ENCODE results near the gene RIMS4. TPM values are rescaled to one million over a fixed set of nuclear protein-coding genes. Genes with fewer than 3 reads are reported as not detected.

The RIMS4 gene
- total and polyA plus RNA-seq, 10 of the 15 experiments (the other 5 are each of a cell fraction or from before 2014, with no cell fraction given): under 0.01 to 0.07 (median 0.05) TPM; not detected in 5

DNA sequence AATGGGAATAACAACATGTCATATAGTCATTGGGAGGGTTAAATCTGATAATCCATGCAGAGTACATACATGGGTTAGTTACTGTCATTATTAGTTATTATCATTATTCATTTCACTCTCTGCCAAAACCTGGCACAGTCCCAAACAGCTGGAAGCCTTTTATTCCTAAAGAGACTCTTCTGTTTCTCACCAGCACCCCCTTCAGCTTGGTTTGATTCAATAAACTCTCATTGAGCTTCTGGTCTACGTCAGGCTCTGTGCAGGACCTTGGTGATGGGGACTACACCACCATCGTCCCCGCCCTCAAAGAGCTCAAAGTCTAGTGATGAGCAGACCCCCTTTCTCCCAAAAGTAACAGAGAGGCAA lies 62.4 kb downstream of the RIMS4 start:
- SMC1A ChIA-PET (ENCODE audit: uncharacterized antibody, unreplicated experiment): interaction anchor here (0.9 to 2.1 kb wide), 5 partner anchors 10 to 122 kb away, joined by 3 to 13 read pairs (median 5); no protein-coding TSS in a partner anchor
- no peak for TF ChIP-seq BRCA1 (IDR thresholded peaks at IDR 0.05; ENCODE audit: low read depth, low read length)
- TF ChIP-seq STAT3 (IDR thresholded peaks at IDR 0.05; ENCODE audit: low read depth, low read length): no peak
- no peak for TF ChIP-seq SKIL (IDR thresholded peaks at IDR 0.05; ENCODE audit: low read depth, poor library complexity, severe bottlenecking)
- no peak for TF ChIP-seq TCF7 (IDR thresholded peaks at IDR 0.05; ENCODE audit: borderline replicate concordance)
- no peak for TF ChIP-seq MTA2 (IDR thresholded peaks at IDR 0.05; ENCODE audit: low read depth)
- TF ChIP-seq POLR2AphosphoS5 (IDR thresholded peaks at IDR 0.05; ENCODE audit: low read length): no peak
- no peak for TF ChIP-seq TCF3 (IDR thresholded peaks at IDR 0.05; ENCODE audit: borderline replicate concordance, insufficient read depth, low read depth, low read length)
- no peak for TF ChIP-seq LARP7 (IDR thresholded peaks at IDR 0.05)
- no peak for TF ChIP-seq HDAC6 (IDR thresholded peaks at IDR 0.05; ENCODE audit: unreplicated experiment)
- no peak for TF ChIP-seq NFYB (IDR thresholded peaks at IDR 0.05; ENCODE audit: insufficient read depth, low read depth, low read length)
- no peak for TF ChIP-seq ZNF217 (IDR thresholded peaks at IDR 0.05)
- no peak for TF ChIP-seq SMAD1 (IDR thresholded peaks at IDR 0.05; ENCODE audit: low read depth, partially characterized antibody)
- no peak for TF ChIP-seq CTCF (IDR thresholded peaks at IDR 0.05 in 2 of 3, conservative IDR thresholded peaks at IDR 0.05 in 1 of 3; ENCODE audit: control insufficient read depth in 2 of 3, extremely low read depth in 1 of 3, insufficient read depth in 1 of 3, low read depth in 3 of 3, low read length in 3 of 3)
- no peak for TF ChIP-seq MTA3 (IDR thresholded peaks at IDR 0.05; ENCODE audit: borderline replicate concordance, low read length)
- TF ChIP-seq FOXM1 (IDR thresholded peaks at IDR 0.05; ENCODE audit: low read depth, low read length): no peak
- TF ChIP-seq, protein P1, sequence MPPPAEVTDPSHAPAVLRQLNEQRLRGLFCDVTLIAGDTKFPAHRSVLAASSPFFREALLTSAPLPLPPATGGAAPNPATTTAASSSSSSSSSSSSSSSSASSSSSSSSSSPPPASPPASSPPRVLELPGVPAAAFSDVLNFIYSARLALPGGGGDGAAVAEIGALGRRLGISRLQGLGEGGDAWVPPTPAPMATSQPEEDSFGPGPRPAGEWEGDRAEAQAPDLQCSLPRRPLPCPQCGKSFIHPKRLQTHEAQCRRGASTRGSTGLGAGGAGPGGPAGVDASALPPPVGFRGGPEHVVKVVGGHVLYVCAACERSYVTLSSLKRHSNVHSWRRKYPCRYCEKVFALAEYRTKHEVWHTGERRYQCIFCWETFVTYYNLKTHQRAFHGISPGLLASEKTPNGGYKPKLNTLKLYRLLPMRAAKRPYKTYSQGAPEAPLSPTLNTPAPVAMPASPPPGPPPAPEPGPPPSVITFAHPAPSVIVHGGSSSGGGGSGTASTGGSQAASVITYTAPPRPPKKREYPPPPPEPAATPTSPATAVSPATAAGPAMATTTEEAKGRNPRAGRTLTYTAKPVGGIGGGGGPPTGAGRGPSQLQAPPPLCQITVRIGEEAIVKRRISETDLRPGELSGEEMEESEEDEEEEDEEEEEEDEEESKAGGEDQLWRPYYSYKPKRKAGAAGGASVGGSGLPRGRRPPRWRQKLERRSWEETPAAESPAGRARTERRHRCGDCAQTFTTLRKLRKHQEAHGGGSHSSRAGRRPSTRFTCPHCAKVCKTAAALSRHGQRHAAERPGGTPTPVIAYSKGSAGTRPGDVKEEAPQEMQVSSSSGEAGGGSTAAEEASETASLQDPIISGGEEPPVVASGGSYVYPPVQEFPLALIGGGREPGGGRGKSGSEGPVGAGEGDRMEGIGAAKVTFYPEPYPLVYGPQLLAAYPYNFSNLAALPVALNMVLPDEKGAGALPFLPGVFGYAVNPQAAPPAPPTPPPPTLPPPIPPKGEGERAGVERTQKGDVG (CRISPR knock-in tag; IDR thresholded peaks at IDR 0.05): no peak

More for the DNA sequence above, 62.4 kb downstream of the RIMS4 start:
- Histone ChIP-seq H2AFZ (ENCODE audit: control insufficient read depth, low read depth, low read length) (no peak overlapping the region), H3K27ac (ENCODE audit: control insufficient read depth, insufficient read depth) (no peak overlapping the region), H3K27me3 (replicated peaks in 1 of 2; ENCODE audit: control insufficient read depth in 2 of 2, insufficient read depth in 2 of 2, low read length in 1 of 2) (peaks cover 13 to 16% of the 10 kb centered on the region in 2 experiments), H3K4me1 (ENCODE audit: control insufficient read depth, insufficient read depth, low read length) (no peaks in the 10 kb centered on the region), H3K79me2 (ENCODE audit: control insufficient read depth, insufficient read depth, low read length) (no peaks in the 10 kb centered on the region), H3K4me3 (no peak overlapping the region), H3K9ac (ENCODE audit: control insufficient read depth, insufficient read depth, low read length) (no peak overlapping the region), H3K4me2 (ENCODE audit: control insufficient read depth, insufficient read depth) (no peak overlapping the region), H3K9me3 (replicated peaks; ENCODE audit: control insufficient read depth, insufficient read depth, low read length) (no peaks in the 10 kb centered on the region), H3K36me3 (ENCODE audit: control insufficient read depth in 2 of 2, insufficient read depth in 2 of 2, low read length in 1 of 2) (no peaks in the 10 kb centered on the region), H4K20me1 (ENCODE audit: control insufficient read depth, insufficient read depth) (no peaks in the 10 kb centered on the region; the same call in 1 of the 2 replicates)
- WGBS (ENCODE audit: insufficient coverage, insufficient replicate concordance, low lambda C conversion rate, missing lambda C conversion rate): 69% methylated on average over 3 of the region's 3 CpGs
- BruUV-seq (replicated peaks): no TSS peak
- FAIRE-seq: no peak
- no peak for DNase-seq (ENCODE audit: low read depth, low spot score)
- ChIA-PET RAD21 (ENCODE audit: unreplicated experiment) (interaction anchor here (0.7 to 1.5 kb wide), 3 partner anchors 62 to 119 kb away, joined by 3 to 6 read pairs (median 4); no protein-coding TSS in a partner anchor), POLR2A (interaction anchor here (0.6 to 0.7 kb wide), 2 partner anchors 37 to 66 kb away, joined by 3 to 4 read pairs; no protein-coding TSS in a partner anchor), CTCF (interaction anchor here (0.7 to 2.2 kb wide), 22 partner anchors 9 to 452 kb away, joined by 3 to 27 read pairs (median 4); partner anchors contain the start of gene YWHAB)
- ATAC-seq: no peak
- intact Hi-C loops (cut with micrococcal nuclease; ENCODE audit: unreplicated experiment) (no loop called here), in situ Hi-C loops (cut with MboI) (loop anchor here (10.0 kb wide), 1 partner anchor 117 kb away; no protein-coding TSS in a partner anchor)
